Measurements from ENCODE around the gene MOB1A.

MOB1A gene

DNA sequence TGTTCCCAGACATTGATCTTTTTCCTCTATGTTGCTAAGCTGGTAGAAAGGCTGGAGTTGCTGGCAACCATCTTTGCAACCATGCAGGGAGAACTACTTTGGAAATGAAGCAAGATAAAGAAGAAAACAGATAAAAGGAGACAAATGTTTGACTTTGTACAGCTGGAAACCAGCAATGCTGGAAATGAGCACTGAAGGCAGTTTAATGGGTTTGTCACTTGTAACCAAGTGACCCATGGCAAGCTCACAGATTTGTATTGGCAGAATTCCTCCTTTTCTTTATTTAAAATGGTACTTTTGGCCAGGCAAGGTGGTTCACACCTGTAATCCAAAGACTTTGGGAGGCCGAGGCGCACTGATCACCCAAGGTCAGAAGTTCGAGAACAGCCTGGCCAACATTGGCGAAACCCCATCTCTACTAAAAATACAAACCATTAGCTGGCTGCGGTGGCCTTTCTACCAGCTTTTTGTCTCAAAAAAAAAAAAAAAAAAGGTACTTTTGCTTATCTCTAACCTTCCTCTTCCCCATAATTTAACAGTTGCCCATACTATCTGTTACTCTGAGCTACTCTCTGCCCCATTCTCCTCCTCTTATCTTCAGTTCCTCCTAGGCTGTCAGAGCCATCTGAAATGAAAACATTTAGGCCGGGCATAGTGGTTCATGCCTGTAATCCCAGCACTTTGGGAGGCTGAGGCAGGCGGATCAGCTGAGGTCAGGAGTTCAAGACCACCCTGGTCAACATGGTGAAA is 28.9 kb downstream of the MOB1A start:
- DNase-seq (ENCODE audit: low read depth), result no peak
- TF ChIP-seq, protein P1, sequence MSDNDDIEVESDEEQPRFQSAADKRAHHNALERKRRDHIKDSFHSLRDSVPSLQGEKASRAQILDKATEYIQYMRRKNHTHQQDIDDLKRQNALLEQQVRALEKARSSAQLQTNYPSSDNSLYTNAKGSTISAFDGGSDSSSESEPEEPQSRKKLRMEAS (IDR thresholded peaks at IDR 0.05; ENCODE audit: low read depth, low read length), result no peak
- TF ChIP-seq, protein P2, sequence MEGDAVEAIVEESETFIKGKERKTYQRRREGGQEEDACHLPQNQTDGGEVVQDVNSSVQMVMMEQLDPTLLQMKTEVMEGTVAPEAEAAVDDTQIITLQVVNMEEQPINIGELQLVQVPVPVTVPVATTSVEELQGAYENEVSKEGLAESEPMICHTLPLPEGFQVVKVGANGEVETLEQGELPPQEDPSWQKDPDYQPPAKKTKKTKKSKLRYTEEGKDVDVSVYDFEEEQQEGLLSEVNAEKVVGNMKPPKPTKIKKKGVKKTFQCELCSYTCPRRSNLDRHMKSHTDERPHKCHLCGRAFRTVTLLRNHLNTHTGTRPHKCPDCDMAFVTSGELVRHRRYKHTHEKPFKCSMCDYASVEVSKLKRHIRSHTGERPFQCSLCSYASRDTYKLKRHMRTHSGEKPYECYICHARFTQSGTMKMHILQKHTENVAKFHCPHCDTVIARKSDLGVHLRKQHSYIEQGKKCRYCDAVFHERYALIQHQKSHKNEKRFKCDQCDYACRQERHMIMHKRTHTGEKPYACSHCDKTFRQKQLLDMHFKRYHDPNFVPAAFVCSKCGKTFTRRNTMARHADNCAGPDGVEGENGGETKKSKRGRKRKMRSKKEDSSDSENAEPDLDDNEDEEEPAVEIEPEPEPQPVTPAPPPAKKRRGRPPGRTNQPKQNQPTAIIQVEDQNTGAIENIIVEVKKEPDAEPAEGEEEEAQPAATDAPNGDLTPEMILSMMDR (IDR thresholded peaks at IDR 0.05; ENCODE audit: low read depth, low read length), result no peak
- no peak for TF ChIP-seq POLR2A (IDR thresholded peaks at IDR 0.05; ENCODE audit: extremely low read depth, insufficient read length)
- no peak for TF ChIP-seq MYC (IDR thresholded peaks at IDR 0.05; ENCODE audit: low read depth, low read length)
- H3K4me3 ChIP-seq (ENCODE audit: low read depth, low read length), result no peak overlapping the region

DNA sequence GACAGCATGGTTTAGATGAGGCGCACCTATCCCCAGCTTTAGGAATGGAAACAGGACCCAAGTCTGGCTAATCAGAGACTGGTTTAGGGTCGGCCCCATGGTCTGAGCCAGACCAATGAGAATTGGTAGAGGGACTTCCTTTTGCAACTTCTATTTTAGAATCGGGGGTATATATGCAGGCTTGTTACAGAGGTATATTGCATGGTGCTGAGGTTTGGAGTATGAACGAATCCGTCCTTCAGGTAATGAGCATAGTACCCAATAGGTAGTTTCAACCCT is 29.5 kb downstream of the MOB1A start:
- no peak overlapping the region for H3K4me3 ChIP-seq (ENCODE audit: low read depth, low read length)
- no peak for DNase-seq (ENCODE audit: low read depth)
- TF ChIP-seq, protein P1 (IDR thresholded peaks at IDR 0.05; ENCODE audit: low read depth, low read length), result no peak
- no peak for TF ChIP-seq MYC (IDR thresholded peaks at IDR 0.05; ENCODE audit: low read depth, low read length)
- TF ChIP-seq POLR2A (IDR thresholded peaks at IDR 0.05; ENCODE audit: extremely low read depth, insufficient read length), result no peak
- TF ChIP-seq, protein P2 (IDR thresholded peaks at IDR 0.05; ENCODE audit: low read depth, low read length), result no peak

DNA sequence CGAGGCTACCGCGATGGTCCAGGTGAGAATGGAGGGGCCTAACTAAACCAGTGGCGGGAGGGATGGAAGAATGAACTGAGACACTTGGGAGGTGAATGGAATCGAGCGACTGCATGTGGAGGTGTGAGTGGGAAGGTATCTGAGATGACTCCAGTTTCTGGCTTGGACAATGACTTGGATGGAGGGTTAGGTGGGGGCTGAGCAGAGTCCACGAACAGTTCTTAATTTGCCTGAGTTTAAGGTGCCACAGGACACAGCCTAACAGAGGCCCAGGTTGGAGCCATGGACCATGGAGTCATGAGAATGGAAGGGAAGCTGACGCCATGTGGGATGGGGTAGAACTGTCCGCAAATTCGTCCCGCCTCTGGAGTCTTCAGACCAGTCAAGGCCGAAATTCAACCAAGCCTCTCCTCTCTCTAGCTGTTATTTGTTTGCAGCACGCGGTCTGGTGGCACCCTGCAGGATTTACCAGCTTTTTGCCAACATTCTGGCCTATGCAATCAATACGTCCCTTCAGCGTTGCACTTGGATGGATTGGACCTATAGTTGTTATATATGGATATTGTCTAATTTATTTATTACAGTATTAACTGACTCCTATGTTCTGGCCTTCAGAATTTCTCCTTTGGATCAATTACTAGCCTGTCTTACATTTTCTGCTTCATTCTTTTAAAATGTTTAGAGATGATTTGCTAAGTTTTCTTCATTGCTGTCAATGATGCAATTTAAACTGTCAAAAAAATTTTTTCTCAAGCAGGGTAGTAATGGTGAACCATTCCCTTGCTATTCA is 30.0 kb downstream of the MOB1A start:
- TF ChIP-seq, protein P2 (IDR thresholded peaks at IDR 0.05; ENCODE audit: low read depth, low read length), result no peak
- peak overlapping the region; percentile 46 for H3K4me3 ChIP-seq (ENCODE audit: low read depth, low read length)
- no peak for DNase-seq (ENCODE audit: low read depth)

DNA sequence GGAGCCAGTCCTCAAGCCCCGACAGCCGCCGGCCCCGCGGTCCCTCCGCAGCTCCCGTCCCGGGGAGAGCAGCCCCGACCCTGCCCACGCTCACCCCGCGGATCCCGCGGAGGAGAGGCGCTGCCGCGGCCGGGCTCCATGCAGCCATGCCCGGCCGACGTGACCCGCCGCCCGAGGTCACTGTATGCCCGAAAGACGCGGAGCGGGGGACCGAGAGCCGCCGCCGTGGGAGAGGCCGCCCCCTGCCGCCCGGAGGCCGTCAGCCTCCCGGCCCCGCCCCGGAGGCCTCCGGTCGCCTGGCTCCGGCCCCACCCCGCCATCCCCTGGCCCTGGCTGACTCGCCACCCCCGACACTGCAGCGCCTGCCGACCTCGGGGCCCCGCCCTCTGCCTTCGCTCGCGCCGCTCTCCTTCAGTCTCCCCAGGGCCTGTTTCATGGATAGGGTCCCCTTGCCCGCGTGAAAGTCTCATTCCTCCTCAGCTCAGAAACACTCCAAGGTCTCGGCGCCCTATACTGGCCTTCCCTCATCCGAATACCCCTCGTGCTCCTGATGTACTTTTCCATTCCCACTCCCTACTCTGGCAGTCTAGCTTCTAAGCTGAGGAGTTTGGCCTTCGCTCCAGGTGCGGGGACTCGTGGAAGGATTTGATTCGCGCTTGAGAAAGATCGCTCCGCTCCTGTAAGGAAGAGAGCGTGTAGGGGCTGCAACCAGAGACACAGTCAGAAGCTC is 30.8 kb downstream of the MOB1A start, which contains the start of gene BOLA3:
Gene BOLA3, minus strand, starts transcription at position 186 of the 730 bp plus-strand sequence. Its CDS starts 38 bp downstream, at position 148.
- TF ChIP-seq POLR2A (IDR thresholded peaks at IDR 0.05; ENCODE audit: extremely low read depth, insufficient read length) (peak; percentile 65), MYC (IDR thresholded peaks at IDR 0.05; ENCODE audit: low read depth, low read length) (peak; percentile 67; the same call in 1 of the 2 replicates)
- TF ChIP-seq, protein P1 (IDR thresholded peaks at IDR 0.05; ENCODE audit: low read depth, low read length), result peak; percentile 13
- TF ChIP-seq, protein P2 (IDR thresholded peaks at IDR 0.05; ENCODE audit: low read depth, low read length), result peak; percentile 52
- peak; percentile 93 for DNase-seq (ENCODE audit: low read depth)
- H3K4me3 ChIP-seq (ENCODE audit: low read depth, low read length), result peak within 1 kb of the TSS; percentile 74

DNA sequence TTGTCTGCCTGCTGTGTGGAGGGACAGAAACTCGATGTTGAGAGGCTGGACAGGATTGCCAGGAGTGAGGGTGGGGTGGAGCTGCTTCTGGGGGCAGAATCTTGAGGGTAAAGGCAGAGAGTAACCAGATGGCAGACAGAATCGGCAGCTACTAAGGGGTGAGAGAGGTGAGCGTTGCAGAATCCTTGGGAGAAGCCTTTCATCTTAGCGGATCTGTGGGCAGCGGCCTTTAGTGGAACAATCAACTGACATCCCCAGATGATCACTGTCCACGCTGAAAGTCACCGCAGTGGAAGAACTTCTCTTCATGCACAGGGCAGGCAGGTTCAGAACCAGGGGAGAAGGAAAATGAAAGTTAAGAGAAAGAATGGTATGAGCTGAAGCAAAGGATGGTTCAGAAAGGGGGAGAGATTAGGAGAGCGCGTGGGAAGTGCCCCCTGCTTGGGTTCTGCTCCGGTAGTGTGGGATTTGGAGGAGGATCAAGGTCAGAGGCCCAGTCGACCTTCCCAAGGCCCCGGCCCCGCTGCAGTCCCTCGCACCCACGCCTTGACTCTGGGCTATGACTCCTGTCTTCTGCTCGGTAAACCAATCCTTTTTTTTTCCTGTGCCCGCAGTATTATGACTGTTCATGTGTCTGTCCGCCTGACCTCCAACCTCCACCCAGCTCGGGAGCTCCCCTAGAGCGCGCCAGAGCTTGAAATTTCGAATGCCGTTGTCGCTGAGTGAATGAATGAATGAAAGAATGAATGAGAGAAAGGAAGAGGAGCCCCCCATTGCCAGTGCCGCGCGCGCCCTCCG is 31.6 kb downstream of the MOB1A start:
- DNase-seq (ENCODE audit: low read depth), result peak; percentile 71

More for the DNA sequence above, 31.6 kb downstream of the MOB1A start:
- TF ChIP-seq MYC (IDR thresholded peaks at IDR 0.05; ENCODE audit: low read depth, low read length) (no peak), POLR2A (IDR thresholded peaks at IDR 0.05; ENCODE audit: extremely low read depth, insufficient read length) (no peak)
- TF ChIP-seq, protein P1 (IDR thresholded peaks at IDR 0.05; ENCODE audit: low read depth, low read length), result no peak
- TF ChIP-seq, protein P2 (IDR thresholded peaks at IDR 0.05; ENCODE audit: low read depth, low read length), result no peak
- H3K4me3 ChIP-seq (ENCODE audit: low read depth, low read length), result peak overlapping the region; percentile 74
